Measurements from ENCODE around the gene HOXB7.

The HOXB7 gene

GRCh38 chr17:48594538-48595277, 16.1 kb downstream of the HOXB7 start:
- DNase-seq (ENCODE audit: low read depth): no peak

GRCh38 chr17:48593840-48594537, 16.8 kb downstream of the HOXB7 start:
- DNase-seq (ENCODE audit: low read depth): peak; percentile 92

DNA sequence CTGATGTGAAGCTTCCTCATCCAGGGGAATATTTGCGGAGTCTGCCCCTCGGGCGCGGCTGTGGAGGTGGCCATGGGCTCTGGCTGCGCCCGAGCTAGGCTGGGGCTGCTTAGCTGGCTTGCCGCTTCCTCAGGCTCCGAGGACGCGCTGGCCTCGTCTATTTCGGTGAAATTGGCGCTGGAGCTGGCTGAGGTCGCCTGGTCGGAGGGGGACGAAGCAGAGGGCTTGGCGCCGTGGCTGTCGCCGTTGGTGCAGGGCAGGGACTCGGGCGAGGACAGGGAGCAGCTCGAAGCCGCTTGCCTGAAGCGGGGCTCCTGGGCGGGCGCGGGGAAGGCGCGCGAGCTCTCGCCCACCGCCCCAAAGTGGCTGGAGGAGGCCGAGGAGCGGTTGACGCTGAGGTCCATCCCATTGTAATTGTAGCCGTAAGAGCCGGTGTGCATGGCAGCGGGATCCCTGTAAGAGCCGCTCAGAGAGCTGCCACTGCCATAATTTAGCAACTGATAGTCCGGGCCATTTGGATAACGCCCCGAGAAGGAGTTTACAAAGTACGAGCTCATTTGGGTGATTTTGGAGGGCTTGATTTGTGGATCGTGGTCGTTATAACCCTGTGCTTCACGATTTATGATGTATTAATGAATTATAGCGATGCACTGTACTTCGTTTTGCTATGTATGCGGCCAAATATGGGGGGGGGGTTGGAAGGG, 17.5 kb downstream of the HOXB7 start, which contains the start of gene HOXB5:
TSS of gene HOXB5 (minus strand) at position 654 of the 704 bp plus-strand sequence. CDS start at position 557, 97 bp downstream.
- no peak for DNase-seq (ENCODE audit: low read depth)

DNA sequence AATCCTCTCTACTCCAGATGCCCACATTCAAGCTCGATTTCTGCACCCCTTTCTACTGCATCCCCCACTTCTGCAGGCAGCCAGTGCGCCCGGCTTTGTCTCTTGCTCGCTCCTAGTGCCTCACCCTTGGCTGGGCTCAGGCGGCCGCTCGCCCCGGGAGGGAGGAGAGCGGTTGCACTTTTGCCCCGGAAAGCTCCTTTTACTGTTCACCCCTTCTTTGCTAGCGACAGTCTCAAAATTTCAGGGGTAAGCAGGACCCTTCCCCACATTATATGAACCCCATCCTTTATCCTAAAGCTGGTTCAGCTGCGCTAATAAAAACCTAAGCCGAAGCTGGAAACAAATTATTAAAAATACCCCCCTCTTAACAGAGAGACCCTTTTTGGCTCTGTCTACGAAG, 18.2 kb downstream of the HOXB7 start:
- DNase-seq (ENCODE audit: low read depth): no peak

GRCh38 chr17:48592057-48592514, 18.7 kb downstream of the HOXB7 start:
- DNase-seq (ENCODE audit: low read depth): no peak

DNA sequence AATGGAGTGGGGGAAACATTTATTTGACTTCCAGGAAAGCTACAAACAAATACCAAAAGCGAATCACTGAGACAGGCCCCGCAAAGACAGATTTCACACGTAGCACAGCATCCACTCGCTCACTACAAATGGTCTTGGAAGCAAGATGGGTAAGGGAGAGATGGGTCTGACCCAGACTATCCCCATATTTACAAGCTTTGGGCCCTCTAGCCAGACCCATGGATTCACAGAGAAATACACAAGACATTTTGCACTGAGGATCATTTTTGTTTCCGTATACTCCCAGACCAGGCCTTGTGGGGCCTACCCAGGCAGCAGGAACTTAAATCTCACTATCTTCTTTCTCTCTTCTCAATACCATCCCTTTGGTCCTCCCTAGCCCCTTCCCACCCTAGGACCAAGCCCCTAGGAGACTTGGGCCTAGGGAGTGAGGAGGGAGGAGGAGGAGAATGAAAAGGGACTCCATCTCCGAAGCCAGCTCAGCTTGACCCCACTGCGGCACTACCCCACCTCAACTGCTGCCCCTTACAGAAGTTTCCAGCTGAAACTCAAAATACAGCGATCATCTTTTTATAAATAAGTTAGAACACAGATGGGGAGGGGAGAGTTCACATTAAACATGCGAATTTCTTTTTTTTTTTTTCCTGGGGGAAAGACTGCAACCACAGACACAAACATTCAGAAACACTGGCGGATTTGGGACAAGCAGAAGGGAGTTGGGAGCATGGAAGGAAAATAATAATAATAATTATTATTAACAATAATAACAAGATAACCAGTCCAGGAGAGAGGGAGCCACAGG, 19.4 kb downstream of the HOXB7 start:
- DNase-seq (ENCODE audit: low read depth): no peak

DNA sequence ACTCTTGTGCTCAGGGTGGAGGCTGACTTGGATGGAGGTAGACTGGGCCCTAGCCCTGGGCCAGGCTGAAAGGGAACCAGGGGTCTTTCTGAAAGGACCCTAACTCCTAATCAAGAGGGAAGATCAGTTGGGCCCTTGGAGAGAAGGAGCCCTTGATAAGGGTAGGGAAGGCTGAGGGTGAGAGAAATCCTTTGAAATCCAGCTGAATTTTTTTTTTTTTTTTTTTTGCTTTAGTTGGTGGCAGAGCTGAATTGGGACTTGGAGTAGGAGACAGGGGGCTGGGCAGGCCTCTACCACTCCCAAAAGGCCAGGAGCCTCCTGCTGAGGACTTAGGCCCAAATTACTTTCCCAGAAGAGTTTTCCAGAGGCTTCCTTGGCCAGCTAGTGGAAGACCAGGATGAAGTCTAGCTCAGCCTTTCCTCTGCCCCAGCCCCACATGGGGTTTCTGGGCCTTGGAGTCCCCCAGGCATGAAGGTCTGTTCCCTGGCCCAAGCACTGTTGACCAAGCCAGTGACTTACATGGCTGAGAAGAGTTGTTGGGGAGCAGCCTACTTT, 20.1 kb downstream of the HOXB7 start:
- no peak for DNase-seq (ENCODE audit: low read depth)

DNA sequence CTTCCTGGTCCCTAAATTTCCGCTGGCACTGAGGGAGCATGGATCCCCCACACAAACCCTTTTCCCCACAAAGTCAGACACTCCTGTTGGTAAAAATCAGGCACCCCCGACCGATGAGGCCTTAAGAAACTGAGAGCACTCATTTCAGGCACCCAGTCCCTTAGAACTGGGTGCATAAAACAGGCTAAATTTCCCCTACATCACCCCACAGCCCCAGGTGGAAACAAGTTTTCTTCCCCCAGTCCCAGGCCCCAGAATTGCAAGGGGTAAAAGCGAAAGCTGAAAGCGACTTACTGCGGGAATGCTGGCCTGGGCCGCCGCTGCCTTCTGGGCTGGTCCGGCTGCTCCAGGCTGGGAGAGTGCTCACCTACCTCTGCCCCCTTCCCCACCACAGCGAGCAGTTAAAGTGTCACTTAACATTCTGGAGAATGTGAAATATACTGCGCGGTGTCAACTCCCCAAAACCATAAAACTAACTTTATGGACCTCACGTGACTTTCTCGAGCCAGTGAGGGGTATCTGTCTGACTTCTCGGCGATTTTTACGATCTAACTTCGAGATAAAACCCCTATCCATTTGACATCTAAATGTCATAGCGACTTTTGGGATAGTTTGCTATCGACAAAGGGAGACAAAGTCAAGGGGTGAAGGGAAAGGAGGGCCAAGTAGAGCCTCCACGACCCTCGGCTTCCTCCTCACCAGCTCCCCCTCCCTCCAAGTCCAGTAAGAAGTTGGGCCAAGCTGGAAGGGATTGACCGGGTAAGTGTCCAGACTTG, 20.8 kb downstream of the HOXB7 start, which contains the start of gene HOXB3:
TSS of gene HOXB3 (minus strand) at position 411 of the 776 bp plus-strand sequence. CDS start 37,767 bp downstream, outside the sequence.
- peak; percentile 94 for DNase-seq (ENCODE audit: low read depth)

DNA sequence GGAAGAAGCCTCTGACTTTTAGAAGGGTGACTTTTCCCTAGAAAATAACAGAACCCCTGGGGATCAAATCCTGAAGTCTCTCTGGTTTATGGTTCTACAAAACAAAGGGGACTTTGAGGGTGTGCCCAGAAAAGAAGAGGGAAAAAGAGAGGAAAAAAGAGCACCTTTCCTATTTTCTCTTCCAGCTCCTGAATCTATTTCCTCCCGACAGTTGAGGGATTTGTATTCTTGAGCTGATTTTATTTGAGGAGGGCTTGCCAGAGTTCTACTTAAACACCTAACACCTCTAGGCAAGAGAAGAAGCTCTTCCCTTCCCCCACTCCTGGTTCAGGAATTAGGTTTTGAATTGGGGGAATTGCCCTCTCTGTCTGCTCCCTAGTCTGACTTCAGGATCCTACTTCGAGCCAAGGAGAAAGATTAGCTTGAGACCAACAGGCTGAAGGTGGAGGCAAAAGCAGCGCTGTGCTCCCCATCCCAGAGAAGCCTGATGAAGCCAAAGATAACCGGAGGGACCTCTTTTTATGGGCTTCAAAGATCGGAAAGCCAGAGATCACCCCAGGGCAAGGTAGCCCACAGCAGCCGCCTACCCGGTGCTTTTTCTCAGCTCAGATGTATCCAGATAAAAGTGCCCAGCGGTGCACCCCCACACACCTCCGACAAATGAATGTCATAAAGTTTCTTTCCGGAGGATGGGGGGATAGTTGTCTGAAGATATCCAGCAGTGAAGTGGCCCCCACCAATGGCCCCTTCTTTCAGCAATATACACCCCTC, 21.6 kb downstream of the HOXB7 start:
- no peak for DNase-seq (ENCODE audit: low read depth)

DNA sequence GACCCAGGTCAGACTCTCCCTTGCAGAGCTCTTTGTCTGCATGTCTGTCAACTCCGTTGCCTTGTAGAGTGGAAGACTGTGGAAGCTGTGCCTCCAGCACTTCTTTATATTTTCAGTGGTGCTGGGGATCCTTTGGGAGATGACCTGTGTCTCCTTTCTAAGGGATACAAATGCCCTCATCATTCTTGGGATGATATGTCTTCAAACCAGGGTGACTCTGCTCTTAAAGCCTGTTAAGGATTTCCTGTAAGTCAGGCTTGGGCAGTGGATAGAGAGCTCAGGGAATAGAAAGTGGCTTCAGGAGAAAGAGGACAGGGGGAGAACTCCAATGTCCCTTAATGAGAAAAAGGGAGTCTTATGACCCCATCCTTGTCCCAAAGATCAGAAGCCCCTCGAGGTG, 22.3 kb downstream of the HOXB7 start:
- no peak for DNase-seq (ENCODE audit: low read depth)

DNA sequence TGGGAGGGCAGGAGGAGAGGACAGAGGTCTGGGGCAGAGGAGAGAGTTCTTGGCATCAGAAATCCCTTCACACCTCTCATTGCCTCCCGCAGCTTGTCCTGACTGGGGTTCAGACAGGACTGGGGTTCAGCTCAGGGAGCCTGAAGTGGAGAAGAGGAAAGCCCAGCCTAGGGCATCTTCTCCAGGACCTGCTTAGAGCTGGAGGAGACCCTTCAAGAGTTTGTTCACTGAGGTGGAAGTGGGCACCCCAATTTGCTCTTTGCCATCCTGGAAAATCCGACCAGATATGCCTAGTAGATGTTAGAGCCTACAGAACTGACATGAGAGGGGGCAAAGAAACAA, 22.8 kb downstream of the HOXB7 start:
- DNase-seq (ENCODE audit: low read depth): no peak

DNA sequence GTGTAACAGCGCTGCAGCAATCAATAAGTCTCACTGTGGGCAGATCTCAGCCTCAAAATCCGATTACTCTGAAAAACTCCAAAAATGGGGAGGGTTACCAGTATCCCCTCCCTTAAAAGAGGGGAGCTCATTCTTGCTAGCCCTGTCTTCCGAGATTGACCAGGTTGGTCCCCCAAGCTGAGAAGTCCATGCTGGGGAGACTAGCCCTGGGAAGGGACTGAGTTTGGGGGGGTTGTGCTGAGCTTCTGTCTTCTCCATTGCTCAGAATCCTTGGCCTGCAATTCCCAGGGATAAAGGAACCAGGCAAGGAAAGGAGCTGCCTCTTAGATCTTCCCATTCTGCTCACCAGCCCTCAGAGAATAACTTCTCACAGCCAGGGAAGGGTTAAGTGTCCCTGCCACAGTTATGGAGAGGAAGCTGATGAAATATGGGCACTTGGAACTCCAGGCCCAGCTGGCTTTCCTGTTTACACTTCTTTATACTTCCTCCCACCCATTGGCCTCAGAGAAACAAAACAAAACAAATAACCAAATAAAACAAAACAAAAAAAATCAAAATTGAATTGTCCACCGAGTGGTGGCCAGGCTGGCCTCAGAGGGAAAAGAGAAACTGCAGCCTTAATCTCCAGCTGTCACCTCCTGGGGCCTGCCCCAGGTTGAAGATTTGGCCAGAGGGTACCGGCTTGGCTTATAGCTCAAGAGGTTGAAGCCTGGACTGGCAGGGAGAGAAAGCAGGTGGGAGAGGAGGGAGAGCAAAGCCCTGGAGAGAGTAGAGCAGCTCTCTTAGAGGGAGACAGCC, 23.3 kb downstream of the HOXB7 start:
- DNase-seq (ENCODE audit: low read depth): no peak

GRCh38 chr17:48586355-48587258, 24.2 kb downstream of the HOXB7 start:
- no peak for DNase-seq (ENCODE audit: low read depth)

DNA sequence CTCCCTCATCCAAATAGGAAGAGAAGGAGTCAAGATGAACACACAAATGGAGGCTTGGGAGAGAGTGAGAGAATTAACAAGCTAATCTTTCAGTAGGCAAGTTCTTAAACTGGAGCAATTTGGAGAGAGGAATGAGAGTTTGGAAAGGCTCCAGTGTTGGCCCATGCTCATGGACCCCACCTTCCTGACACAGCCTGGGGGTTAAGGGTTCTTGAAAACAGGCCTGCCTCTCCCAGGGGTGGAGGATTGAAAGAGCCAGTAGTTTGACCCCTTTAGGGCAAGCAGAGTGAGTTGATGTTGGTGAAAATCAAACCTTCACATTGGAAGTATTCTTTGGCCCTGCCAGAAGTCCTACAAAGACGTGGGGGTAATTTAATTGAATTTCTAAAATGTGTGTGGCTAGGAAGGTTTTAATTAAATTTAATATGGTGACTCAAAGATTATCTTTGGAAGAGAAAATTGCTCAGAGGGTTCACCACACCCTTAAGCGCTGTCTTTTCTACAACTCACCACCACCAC, 26.5 kb downstream of the HOXB7 start:
- no peak for DNase-seq (ENCODE audit: low read depth)

GRCh38 chr17:48583708-48584222, 27.1 kb downstream of the HOXB7 start:
- DNase-seq (ENCODE audit: low read depth): no peak

- no peak for DNase-seq (ENCODE audit: low read depth)
These were observed 28.1 kb downstream of the HOXB7 start for GRCh38 chr17:48582750-48583069.

GRCh38 chr17:48579760-48580554, 30.9 kb downstream of the HOXB7 start:
- DNase-seq (ENCODE audit: low read depth): no peak
